HAP-1 (cell line): ENCODE measurements around the gene DCLK2.

Experiments
- DNase-seq, 2 experiments: peaks; one replicate each; pipeline ENCODE4 v3.0.0-alpha.2; 2016 to 2020; ENCODE audit warnings: low spot score in 2 of 2
- H3K27me3 ChIP-seq: fragments of 250-450 bp; sonication (Bioruptor Pico); 2 replicates; pipeline ENCODE4 v1.5.1; 2020; ENCODE audit warnings: low read depth, mild to moderate bottlenecking, moderate library complexity
- H3K36me3 ChIP-seq: fragments of 250-450 bp; sonication (Bioruptor Pico); replicated peaks from 2 replicates; pipeline ENCODE4 v1.5.1; 2020; ENCODE audit warnings: mild to moderate bottlenecking
- H3K4me1 ChIP-seq: fragments of 250-450 bp; sonication (Bioruptor Pico); 2 replicates; pipeline ENCODE4 v1.5.1; 2020; ENCODE audit warnings: mild to moderate bottlenecking
- H3K4me3 ChIP-seq: fragments of 250-450 bp; sonication (Bioruptor Pico); 2 replicates; pipeline ENCODE4 v1.5.1; 2020; ENCODE audit warnings: mild to moderate bottlenecking, moderate library complexity
- H3K9me3 ChIP-seq: fragments of 250-450 bp; sonication (Bioruptor Pico); 2 replicates; pipeline ENCODE4 v1.5.1; 2020; ENCODE audit warnings: mild to moderate bottlenecking, moderate library complexity
- in situ Hi-C: fragments of 300-500 bp; cut with MboI; formaldehyde crosslinking; loops from 3 replicates; pipeline ENCODE4 v1.14.3; 2020; ENCODE audit warnings: low sequenced_read_pairs, inconsistent platforms, mixed read lengths

The DCLK2 gene

DNA sequence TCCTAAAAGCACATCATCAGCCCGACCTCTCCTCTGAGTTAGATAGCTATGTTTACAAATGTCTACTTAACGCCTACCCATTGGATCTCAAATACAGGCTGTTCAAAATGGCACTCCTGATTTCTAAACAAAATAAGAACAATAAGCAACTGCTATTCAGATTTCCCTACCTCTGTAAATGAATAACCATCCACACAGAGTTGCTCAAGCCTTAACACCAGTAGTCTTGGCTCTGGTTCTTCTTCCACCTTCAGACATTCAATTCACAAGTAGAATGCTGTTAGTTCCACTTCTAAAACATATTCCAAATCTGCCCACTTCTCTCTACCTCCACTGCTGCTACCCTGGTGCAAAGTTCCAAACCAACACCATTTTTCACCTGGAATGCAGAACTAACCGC lies 27.1 kb upstream of the DCLK2 start:
- DNase-seq, result no peak
- in situ Hi-C loops, result no loop called here
- Histone ChIP-seq H3K9me3 (no peaks in the 10 kb centered on the region), H3K4me1 (no peaks in the 10 kb centered on the region), H3K36me3 (no peaks in the 10 kb centered on the region), H3K27me3 (no peaks in the 10 kb centered on the region; the same call in none of the 2 replicates), H3K4me3 (no peak overlapping the region)

DNA sequence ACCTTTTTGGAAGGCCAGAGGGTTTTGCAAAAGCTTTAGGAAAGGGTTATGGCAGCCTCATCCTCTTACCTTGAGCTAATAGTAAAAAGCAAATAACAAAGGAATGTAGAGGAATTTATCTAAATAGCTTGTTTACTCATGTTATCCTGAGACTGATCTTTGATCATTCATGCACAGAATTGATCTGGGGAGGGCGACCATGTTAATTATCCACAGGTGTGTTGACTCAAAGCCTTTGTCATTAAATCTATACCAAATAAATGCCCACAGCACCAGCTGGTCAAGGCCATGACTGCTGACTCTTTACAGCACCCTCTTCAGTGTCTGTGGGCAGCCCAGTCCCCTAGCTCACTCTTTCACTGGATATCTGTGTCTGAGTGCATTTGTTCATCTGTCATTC lies 22.8 kb upstream of the DCLK2 start:
- no peaks in the 10 kb centered on the region for H3K36me3 ChIP-seq
- no peaks in the 10 kb centered on the region for H3K9me3 ChIP-seq
- in situ Hi-C loops, result no loop called here
- no peak overlapping the region for H3K4me3 ChIP-seq
- DNase-seq, result no peak
- no peaks in the 10 kb centered on the region for H3K4me1 ChIP-seq
- no peaks in the 10 kb centered on the region; the same call in none of the 2 replicates for H3K27me3 ChIP-seq

DNA sequence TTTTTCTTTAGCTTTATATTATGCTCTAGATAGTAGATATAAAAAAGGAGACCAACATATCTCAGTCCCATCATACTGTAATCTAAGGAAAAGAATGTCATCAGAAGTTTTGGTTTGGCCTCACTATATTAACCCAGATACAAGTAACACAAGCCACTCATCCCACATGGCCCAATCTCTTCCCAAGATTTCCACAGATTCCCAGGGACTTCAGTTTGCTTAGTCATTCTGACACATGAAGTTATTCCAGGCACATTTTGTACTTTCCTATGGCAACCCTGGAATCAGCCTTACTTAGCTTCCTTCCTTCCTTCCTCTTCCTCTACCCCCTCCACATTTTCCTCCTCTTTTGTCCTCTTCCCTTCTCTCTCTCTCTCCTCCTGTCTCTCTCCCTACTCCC lies 21.7 kb upstream of the DCLK2 start:
- no peak for DNase-seq
- Histone ChIP-seq H3K9me3 (no peaks in the 10 kb centered on the region), H3K27me3 (no peaks in the 10 kb centered on the region; the same call in none of the 2 replicates), H3K4me3 (no peak overlapping the region), H3K36me3 (no peaks in the 10 kb centered on the region), H3K4me1 (no peaks in the 10 kb centered on the region)
- in situ Hi-C loops, result no loop called here

DNA sequence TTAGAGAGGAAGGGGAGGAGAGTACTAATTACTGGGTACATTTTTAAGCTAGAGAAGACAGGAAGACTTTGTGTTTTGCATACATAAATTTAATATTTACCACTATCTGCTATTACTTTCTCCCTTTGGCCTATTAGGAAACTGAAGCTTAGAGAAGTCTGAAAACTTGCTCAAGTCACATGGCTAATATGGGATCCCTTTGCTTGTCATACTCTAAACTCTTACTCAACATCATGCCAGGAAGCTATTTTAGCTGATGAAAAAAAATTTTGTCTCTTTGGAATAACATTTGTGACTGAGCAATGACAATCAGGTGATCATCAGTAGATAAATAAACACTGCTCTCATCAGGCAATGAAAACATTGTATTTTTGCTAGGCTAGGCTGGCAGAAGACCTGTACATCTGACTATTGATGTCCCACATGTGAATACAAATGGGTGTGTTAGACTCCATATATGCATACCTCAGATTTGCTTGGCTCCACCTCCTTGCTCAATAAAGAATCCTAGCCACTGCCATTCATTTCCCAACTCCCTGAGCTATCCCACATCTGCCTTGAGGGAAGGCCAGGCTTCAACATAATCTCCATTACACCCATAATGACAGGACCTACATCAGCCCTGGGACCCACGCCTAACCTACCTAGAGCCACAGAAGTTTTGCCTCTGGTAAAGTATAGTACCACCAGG lies 17.0 kb upstream of the DCLK2 start:
- in situ Hi-C loops, result no loop called here
- DNase-seq, result no peak

DNA sequence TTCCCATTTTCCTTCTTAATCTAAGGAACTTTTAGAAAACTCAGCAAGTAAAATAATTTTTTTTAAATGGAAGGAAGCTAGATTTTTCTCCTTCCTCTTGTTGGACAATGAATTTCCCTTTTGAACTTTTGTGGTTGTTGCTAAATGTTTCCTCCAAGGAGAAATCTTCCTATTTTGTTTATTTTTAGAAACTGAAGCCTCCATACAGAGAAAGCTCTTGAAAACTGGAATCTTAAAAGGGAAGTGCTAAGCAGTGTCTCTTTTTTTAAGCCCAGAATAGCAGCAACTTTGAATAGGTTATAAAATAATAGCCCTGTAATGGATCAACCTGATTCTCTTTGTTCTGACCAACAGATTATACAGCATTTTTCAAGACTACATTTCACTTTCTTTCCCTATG lies 15.1 kb upstream of the DCLK2 start:
- Histone ChIP-seq H3K36me3 (no peaks in the 10 kb centered on the region), H3K9me3 (no peaks in the 10 kb centered on the region), H3K27me3 (peaks cover 4% of the 10 kb centered on the region; the same call in 1 of the 2 replicates), H3K4me1 (no peaks in the 10 kb centered on the region), H3K4me3 (no peak overlapping the region)
- in situ Hi-C loops, result no loop called here
- no peak for DNase-seq

More for the DNA sequence above, 17.0 kb upstream of the DCLK2 start:
- Histone ChIP-seq H3K4me1 (no peaks in the 10 kb centered on the region), H3K4me3 (no peak overlapping the region), H3K9me3 (no peaks in the 10 kb centered on the region), H3K36me3 (no peaks in the 10 kb centered on the region), H3K27me3 (peaks cover 4% of the 10 kb centered on the region; the same call in 1 of the 2 replicates)

DNA sequence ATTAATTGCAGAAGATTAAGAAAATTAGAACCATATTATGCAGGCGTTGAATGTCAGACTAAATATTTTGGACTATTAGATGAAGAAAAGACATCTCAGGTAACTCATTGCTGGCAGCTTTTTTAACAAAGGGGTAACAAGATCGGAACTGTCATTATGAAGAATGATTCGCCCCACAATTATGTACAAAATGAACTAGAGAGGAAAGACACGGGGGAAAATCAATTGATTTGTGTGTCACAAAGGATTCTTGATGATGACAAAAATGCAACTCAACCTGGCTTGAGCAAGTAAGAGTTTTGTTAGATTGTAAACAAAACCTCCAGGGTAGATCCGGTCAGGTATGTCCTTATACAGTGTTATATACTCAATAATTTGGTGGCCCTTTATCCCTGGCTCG lies 12.5 kb upstream of the DCLK2 start:
- H3K36me3 ChIP-seq, result no peaks in the 10 kb centered on the region
- H3K4me1 ChIP-seq, result no peaks in the 10 kb centered on the region
- H3K27me3 ChIP-seq, result peaks cover 4% of the 10 kb centered on the region; the same call in 1 of the 2 replicates
- H3K9me3 ChIP-seq, result no peaks in the 10 kb centered on the region
- H3K4me3 ChIP-seq, result no peak overlapping the region
- in situ Hi-C loops, result no loop called here
- no peak for DNase-seq

DNA sequence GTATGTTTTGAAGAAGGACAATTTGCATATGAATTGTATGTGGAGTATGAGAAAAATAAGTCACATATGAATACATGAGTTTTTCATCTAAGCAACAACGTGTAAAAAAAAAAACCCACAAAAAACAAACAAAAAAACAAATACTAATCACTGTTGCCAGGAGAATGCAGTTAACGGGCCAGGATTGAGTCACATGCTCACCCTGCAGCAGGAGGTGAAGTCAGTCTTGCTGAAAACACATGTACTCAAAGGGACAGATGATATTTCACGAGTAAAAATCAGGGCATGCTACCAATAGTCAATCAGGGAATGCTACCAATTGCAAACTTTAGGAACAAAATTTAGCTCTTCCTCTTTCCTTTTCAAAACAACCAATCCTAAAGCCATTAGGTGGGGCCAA lies 10.4 kb upstream of the DCLK2 start:
- Histone ChIP-seq H3K4me1 (no peaks in the 10 kb centered on the region), H3K27me3 (peaks cover 3% of the 10 kb centered on the region; the same call in 1 of the 2 replicates), H3K36me3 (no peaks in the 10 kb centered on the region), H3K9me3 (no peaks in the 10 kb centered on the region), H3K4me3 (no peak overlapping the region)
- DNase-seq, result no peak
- in situ Hi-C loops, result no loop called here

DNA sequence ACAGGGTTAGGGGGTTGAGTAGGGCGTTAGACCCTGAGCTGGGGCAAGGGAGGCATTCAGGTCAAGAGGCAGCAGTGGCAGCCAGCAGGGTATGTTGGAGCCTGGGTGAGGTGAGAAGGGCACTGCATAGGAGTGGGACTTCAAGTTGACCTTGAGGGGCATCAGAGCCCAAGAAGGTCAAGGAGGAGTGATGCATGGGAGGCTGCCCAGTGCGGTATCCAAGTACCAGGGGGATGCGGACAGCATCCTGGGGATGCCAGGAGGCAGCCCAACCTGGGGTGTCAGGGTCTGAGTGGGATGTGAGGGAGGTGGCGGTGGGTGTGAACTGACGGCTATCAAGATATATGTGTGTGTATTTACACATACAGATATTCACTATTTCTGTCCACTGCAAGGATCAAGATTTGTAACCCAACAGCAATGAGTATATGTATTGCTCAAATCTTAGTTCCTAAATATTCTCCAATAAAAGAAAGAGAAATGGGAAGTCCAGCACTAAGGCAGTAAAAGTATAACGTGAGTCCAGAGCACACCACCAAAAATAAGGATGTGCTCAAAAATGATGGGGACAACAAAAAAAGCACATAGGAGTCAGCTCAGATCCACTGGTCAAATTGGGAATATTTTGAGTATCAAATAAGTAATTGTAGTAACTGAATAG lies 9.8 kb upstream of the DCLK2 start:
- DNase-seq, result no peak
- no peaks in the 10 kb centered on the region for H3K9me3 ChIP-seq
- no peaks in the 10 kb centered on the region for H3K27me3 ChIP-seq
- H3K4me1 ChIP-seq, result no peaks in the 10 kb centered on the region
- no peaks in the 10 kb centered on the region for H3K36me3 ChIP-seq
- no peak overlapping the region for H3K4me3 ChIP-seq
- in situ Hi-C loops, result no loop called here

DNA sequence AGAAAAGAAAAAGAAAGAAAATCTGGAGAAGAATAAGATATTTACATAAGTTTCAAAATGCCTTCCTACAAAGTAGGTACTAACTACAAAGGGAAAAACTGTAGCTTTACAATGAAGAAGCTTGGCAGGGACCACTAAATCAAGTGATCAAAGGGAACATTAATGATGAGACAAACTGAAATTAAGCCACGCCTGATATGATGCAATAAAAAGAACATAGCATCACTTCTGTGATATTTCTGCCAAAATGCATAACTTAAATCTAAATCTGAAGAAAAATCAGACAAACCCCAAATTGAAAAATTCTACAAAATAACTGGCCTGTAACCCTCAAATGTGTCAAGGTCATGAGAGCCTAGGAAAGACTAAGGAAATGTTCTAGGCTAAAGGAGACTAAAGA lies 8.9 kb upstream of the DCLK2 start:
- in situ Hi-C loops, result no loop called here
- no peaks in the 10 kb centered on the region for H3K27me3 ChIP-seq
- no peak overlapping the region for H3K4me3 ChIP-seq
- no peaks in the 10 kb centered on the region for H3K4me1 ChIP-seq
- H3K36me3 ChIP-seq, result no peaks in the 10 kb centered on the region
- DNase-seq, result no peak
- no peaks in the 10 kb centered on the region for H3K9me3 ChIP-seq

DNA sequence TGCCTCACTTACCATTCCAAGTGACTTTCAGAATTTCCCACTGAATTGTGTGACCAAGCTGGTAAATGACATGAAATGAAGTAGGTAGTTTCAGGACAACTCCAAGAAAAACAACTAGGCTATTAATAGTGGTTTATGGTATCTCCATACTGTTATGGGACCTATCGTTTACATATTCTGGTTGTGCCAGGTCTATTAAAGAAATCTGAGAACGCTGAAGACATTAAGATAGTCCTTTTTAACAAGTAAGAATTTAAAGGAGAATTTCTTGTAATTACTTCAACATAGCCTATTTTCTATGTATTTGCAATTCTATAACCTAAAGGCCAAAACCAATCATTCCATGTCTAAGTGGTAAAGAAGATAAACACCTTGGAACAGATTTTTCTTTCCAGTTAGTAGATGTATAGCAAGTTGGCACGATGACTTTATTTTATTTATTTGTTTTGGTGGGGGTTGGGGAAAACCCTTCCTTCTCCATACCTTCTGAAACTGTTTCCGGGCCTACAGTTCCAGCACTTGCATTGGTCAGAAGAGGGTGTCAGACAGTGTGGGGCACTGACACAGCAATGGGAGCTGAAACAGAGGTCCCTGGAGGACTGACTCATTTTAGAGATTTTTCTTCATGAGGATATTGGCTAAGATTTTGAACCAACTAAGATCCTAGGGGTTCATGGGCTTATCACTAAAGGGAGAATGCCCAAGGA lies 7.6 kb upstream of the DCLK2 start:
- no peaks in the 10 kb centered on the region for H3K27me3 ChIP-seq
- no peak overlapping the region for H3K4me3 ChIP-seq
- in situ Hi-C loops, result no loop called here
- no peaks in the 10 kb centered on the region for H3K9me3 ChIP-seq
- no peaks in the 10 kb centered on the region for H3K36me3 ChIP-seq
- DNase-seq, result no peak
- H3K4me1 ChIP-seq, result no peaks in the 10 kb centered on the region

DNA sequence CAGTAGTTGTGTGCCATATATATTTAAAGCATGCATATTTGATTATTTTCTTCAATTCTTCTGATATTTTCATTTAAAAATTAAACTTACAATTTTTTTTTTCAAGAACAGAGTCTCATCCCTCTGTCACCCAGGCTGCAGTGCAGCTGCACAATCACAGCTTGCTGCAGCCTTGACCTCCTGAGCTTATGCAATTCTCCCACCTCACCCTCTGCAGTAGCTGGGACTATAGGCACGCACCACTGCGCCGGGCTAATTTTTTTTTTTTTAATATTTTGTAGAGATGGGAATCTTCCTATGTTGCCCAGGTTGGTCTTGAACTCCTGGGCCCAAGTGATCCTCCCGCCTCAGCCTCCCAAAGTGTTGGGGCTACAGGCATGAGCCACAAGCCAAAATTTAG lies 5.8 kb upstream of the DCLK2 start:
- in situ Hi-C loops, result no loop called here
- Histone ChIP-seq H3K4me1 (no peaks in the 10 kb centered on the region), H3K27me3 (no peaks in the 10 kb centered on the region), H3K4me3 (no peak overlapping the region), H3K36me3 (no peaks in the 10 kb centered on the region), H3K9me3 (no peaks in the 10 kb centered on the region)
- DNase-seq, result no peak

DNA sequence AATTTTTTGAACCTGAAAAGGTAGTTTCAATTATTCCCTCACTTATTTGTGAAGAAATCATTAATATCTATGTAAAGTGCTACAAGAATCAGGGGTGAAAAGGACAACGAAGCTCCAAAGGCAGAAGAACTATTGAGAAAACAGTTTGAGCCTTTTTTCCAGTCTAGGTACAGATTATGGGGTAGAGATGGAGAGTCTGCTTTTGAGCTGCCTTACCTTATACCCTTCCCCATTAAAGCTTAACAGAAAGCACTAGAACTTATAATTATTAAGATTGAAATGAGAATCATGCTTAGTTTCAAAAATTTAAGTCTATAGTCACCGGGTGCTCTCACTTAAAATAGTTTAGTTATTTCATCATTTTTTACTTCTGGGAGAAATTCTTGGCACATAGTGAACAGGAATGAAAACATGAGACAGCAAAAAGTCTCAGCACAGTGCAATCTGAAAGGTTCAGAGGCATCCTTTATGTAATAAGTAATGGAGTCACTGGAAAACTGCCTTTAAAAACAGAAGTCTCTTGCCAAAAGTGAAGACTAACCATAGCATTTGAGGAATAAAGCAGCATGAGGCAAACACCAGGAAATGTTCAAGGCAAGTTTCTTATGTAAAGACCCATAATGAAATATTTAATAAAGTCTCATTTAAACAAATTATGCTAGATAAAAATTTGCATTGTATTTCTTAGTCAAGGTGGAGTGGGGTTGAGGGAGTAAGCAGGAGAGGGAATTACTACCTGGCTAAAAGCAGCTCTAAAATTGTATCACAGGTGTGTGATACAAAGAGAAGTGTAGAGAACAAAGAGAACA lies 5.1 kb upstream of the DCLK2 start:
- Histone ChIP-seq H3K36me3 (no peaks in the 10 kb centered on the region), H3K4me1 (no peaks in the 10 kb centered on the region), H3K9me3 (no peaks in the 10 kb centered on the region), H3K4me3 (no peak overlapping the region), H3K27me3 (no peaks in the 10 kb centered on the region)
- in situ Hi-C loops, result no loop called here
- no peak for DNase-seq

DNA sequence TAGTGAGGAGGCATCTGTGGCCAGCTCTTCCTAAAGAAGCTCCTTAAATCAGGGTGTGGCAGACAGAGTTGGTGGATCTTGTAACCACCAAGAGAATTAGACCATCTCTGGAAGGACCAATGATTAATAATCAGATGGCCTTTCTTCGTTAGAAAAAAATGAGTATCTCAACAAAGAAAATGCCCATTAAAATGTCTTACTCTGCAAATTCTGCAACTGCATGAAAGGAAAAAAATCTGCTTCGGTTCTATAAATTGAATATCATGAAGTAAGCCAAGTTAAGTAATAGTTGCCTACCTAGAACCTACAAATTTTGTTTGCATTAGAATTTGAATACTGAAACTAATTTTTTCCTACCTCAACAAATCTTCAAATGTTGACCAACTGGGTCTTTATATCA lies 4.2 kb upstream of the DCLK2 start:
- Histone ChIP-seq H3K4me3 (no peak overlapping the region), H3K27me3 (no peaks in the 10 kb centered on the region), H3K36me3 (no peaks in the 10 kb centered on the region), H3K4me1 (no peaks in the 10 kb centered on the region), H3K9me3 (no peaks in the 10 kb centered on the region)
- no peak for DNase-seq
- in situ Hi-C loops, result no loop called here
